GM18505 (cell line): Measurements from ENCODE around the gene BEND4.

Experiments
- ATAC-seq: cut with Tn5 transposase; IDR thresholded peaks from one replicate; pipeline ENCODE4 v1.9.1; 2021; ENCODE audit not compliant: unreplicated experiment
- POLR2A ChIP-seq: IDR thresholded peaks from 4 replicates; pipeline ENCODE4 v1.6.1; 2011; ENCODE audit warnings: borderline replicate concordance; ENCODE audit not compliant: insufficient read depth, insufficient read length; ENCODE audit errors: extremely low read depth

Gene BEND4

GRCh38 chr4:42144028-42144427 is 8.4 kb downstream of the BEND4 start:
- TF ChIP-seq POLR2A = no peak
- no peak for ATAC-seq

- ATAC-seq = no peak
- TF ChIP-seq POLR2A = no peak
Observed at GRCh38 chr4:42142591-42142990, 9.9 kb downstream of the BEND4 start.

GRCh38 chr4:42136371-42136770 is 16.1 kb downstream of the BEND4 start:
- TF ChIP-seq POLR2A = no peak

GRCh38 chr4:42133006-42133405 is 19.4 kb downstream of the BEND4 start:
- ATAC-seq = no peak
- TF ChIP-seq POLR2A = no peak

More at GRCh38 chr4:42136371-42136770, 16.1 kb downstream of the BEND4 start:
- ATAC-seq = no peak

- TF ChIP-seq POLR2A = no peak
- no peak for ATAC-seq
Observed at GRCh38 chr4:42132099-42132498, 20.4 kb downstream of the BEND4 start.

- TF ChIP-seq POLR2A = no peak
- no peak for ATAC-seq
Observed at GRCh38 chr4:42123071-42123644, 29.3 kb downstream of the BEND4 start.

- no peak for TF ChIP-seq POLR2A
- no peak for ATAC-seq
Observed at GRCh38 chr4:42122237-42122636, 30.2 kb downstream of the BEND4 start.

GRCh38 chr4:42119886-42120285 is 32.6 kb downstream of the BEND4 start:
- no peak for TF ChIP-seq POLR2A
- ATAC-seq = no peak

GRCh38 chr4:42112846-42113245 is 39.6 kb downstream of the BEND4 start:
- ATAC-seq = no peak
- TF ChIP-seq POLR2A = no peak

- ATAC-seq = no peak
- TF ChIP-seq POLR2A = no peak
Observed at GRCh38 chr4:42104521-42104920, 47.9 kb downstream of the BEND4 start.

GRCh38 chr4:42101446-42101975 is 50.9 kb downstream of the BEND4 start:
- ATAC-seq = no peak

GRCh38 chr4:42088386-42088785 is 64.1 kb downstream of the BEND4 start:
- no peak for ATAC-seq
- TF ChIP-seq POLR2A = no peak

More at GRCh38 chr4:42101446-42101975, 50.9 kb downstream of the BEND4 start:
- TF ChIP-seq POLR2A = no peak

- no peak for TF ChIP-seq POLR2A
- no peak for ATAC-seq
Observed at GRCh38 chr4:42083816-42084215, 68.6 kb downstream of the BEND4 start.

GRCh38 chr4:42080306-42080705 is 72.1 kb downstream of the BEND4 start:
- no peak for TF ChIP-seq POLR2A
- peak; percentile 73 for ATAC-seq

- ATAC-seq = peak; percentile 82
- TF ChIP-seq POLR2A = no peak
Observed at GRCh38 chr4:42078184-42078801, 74.2 kb downstream of the BEND4 start.

- ATAC-seq = no peak
- TF ChIP-seq POLR2A = no peak
Observed at GRCh38 chr4:42074294-42074693, 78.2 kb downstream of the BEND4 start.
